22Rv1 (cell line): ENCODE data around the gene RAB19.

Experiments
- H3K27ac ChIP-seq: fragments of 450-650 bp; 2 replicates; pipeline ENCODE4 v1.5.1; 2017
- ZFX ChIP-seq: fragments of 450-650 bp; IDR thresholded peaks from 2 replicates; pipeline ENCODE4 v1.6.1; 2017; ENCODE audit warnings: antibody characterized with exemption, borderline replicate concordance
- TF ChIP-seq, protein P1 (sequence below): fragments of 450-650 bp; IDR thresholded peaks from 2 replicates; pipeline ENCODE4 v1.5.1; 2017; ENCODE audit warnings: mild to moderate bottlenecking

The RAB19 gene

DNA sequence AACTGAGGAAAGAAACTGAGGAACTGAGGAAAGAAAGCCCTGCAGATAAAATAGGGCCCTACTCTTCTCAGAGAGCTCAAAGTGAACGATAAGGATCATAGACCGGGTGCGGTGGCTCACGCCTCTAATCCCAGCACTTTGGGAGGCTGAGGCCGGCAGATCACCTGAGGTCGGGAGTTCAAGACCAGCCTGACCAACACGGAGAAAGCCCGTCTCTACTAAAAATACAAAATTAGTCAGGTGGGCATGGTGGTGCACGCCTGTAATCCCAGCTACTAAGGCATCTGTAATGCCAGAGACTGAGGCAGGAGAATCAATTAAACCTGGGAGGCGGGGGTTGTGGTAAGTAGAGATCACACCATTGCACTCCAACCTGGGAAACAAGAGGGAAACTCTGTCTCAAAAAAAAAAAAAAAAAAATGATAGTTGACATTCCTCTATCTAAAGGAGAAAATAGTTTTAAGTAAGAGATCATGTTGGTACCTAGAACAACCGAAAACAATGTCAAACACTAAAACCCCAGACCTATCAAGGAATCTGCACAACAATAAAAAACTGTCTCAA lies 72.9 kb downstream of the RAB19 start:
- H3K27ac ChIP-seq, result no peak overlapping the region
- TF ChIP-seq, protein P1, sequence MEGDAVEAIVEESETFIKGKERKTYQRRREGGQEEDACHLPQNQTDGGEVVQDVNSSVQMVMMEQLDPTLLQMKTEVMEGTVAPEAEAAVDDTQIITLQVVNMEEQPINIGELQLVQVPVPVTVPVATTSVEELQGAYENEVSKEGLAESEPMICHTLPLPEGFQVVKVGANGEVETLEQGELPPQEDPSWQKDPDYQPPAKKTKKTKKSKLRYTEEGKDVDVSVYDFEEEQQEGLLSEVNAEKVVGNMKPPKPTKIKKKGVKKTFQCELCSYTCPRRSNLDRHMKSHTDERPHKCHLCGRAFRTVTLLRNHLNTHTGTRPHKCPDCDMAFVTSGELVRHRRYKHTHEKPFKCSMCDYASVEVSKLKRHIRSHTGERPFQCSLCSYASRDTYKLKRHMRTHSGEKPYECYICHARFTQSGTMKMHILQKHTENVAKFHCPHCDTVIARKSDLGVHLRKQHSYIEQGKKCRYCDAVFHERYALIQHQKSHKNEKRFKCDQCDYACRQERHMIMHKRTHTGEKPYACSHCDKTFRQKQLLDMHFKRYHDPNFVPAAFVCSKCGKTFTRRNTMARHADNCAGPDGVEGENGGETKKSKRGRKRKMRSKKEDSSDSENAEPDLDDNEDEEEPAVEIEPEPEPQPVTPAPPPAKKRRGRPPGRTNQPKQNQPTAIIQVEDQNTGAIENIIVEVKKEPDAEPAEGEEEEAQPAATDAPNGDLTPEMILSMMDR, result no peak
- TF ChIP-seq ZFX, result no peak
